ENCODE data around the gene UBTD2.

Gene UBTD2

GRCh38 chr5:172178991-172179989 lies 104.3 kb downstream of the UBTD2 start:
- H3K4me1 ChIP-seq: no peaks in the 10 kb centered on the region
- no peaks in the 10 kb centered on the region for H3K27me3 ChIP-seq
- no peak for TF ChIP-seq CTCF (IDR thresholded peaks at IDR 0.05; ENCODE audit: low read depth, low read length)
- H3K4me3 ChIP-seq (ENCODE audit: low read depth, low read length): no peak overlapping the region
- H3K36me3 ChIP-seq: no peaks in the 10 kb centered on the region
- no peaks in the 10 kb centered on the region for H3K9me3 ChIP-seq
- DNase-seq: no peak

GRCh38 chr5:172178301-172178987 lies 105.1 kb downstream of the UBTD2 start:
- no peak for DNase-seq
- Histone ChIP-seq H3K9me3 (no peaks in the 10 kb centered on the region), H3K4me1 (no peaks in the 10 kb centered on the region), H3K36me3 (no peaks in the 10 kb centered on the region), H3K4me3 (ENCODE audit: low read depth, low read length) (no peak overlapping the region), H3K27me3 (no peaks in the 10 kb centered on the region)
- no peak for TF ChIP-seq CTCF (IDR thresholded peaks at IDR 0.05; ENCODE audit: low read depth, low read length)

GRCh38 chr5:172177176-172177575 lies 106.4 kb downstream of the UBTD2 start:
- H3K9me3 ChIP-seq: no peaks in the 10 kb centered on the region
- H3K36me3 ChIP-seq: no peaks in the 10 kb centered on the region
- no peak for TF ChIP-seq CTCF (IDR thresholded peaks at IDR 0.05; ENCODE audit: low read depth, low read length)

GRCh38 chr5:172175263-172175719 lies 108.3 kb downstream of the UBTD2 start:
- no peak for TF ChIP-seq CTCF (IDR thresholded peaks at IDR 0.05; ENCODE audit: low read depth, low read length)
- no peaks in the 10 kb centered on the region for H3K9me3 ChIP-seq
- no peak overlapping the region for H3K4me3 ChIP-seq (ENCODE audit: low read depth, low read length)
- no peaks in the 10 kb centered on the region for H3K27me3 ChIP-seq
- H3K4me1 ChIP-seq: no peaks in the 10 kb centered on the region
- H3K36me3 ChIP-seq: no peaks in the 10 kb centered on the region
- DNase-seq: no peak

More at GRCh38 chr5:172177176-172177575, 106.4 kb downstream of the UBTD2 start:
- Histone ChIP-seq H3K27me3 (no peaks in the 10 kb centered on the region), H3K4me1 (no peaks in the 10 kb centered on the region), H3K4me3 (ENCODE audit: low read depth, low read length) (no peak overlapping the region)
- no peak for DNase-seq

- H3K4me1 ChIP-seq: no peaks in the 10 kb centered on the region
- H3K4me3 ChIP-seq (ENCODE audit: low read depth, low read length): no peak overlapping the region
- H3K36me3 ChIP-seq: no peaks in the 10 kb centered on the region
- no peak for DNase-seq
- TF ChIP-seq CTCF (IDR thresholded peaks at IDR 0.05; ENCODE audit: low read depth, low read length): no peak
- H3K27me3 ChIP-seq: no peaks in the 10 kb centered on the region
- H3K9me3 ChIP-seq: no peaks in the 10 kb centered on the region
Observed at GRCh38 chr5:172173564-172174153, 109.9 kb downstream of the UBTD2 start.
